ENCODE results near the gene MRO. TPM values are rescaled to one million over a fixed set of nuclear protein-coding genes. Genes with fewer than 3 reads are reported as not detected.
"Not testable (repeated sequence)": the region's sequence is repeated elsewhere in the genome, so short reads cannot be mapped to it uniquely, and the experiment has no call there.

The MRO gene
- total RNA-seq, 2 experiments from 2014 or later = not detected

GRCh38 chr18:50790241-50790640, 29.6 kb downstream of the MRO start:
- ATAC-seq = no peak
- Mint-ChIP-seq H3K4me3 (no peak overlapping the region), H3K36me3 (ENCODE audit: low read depth) (no peaks in the 10 kb centered on the region), H3K9me3 (ENCODE audit: low read depth) (no peaks in the 10 kb centered on the region), H3K27ac (no peak overlapping the region), H3K27me3 (peaks cover 4% of the 10 kb centered on the region), H3K4me1 (no peaks in the 10 kb centered on the region)
- ChIA-PET POLR2A (no interaction called here), CTCF (no interaction called here)
- no peak for DNase-seq
- intact Hi-C loops (cut with DNase I, micrococcal nuclease) = no loop called here

- Mint-ChIP-seq H3K27me3 (no peaks in the 10 kb centered on the region), H3K4me3 (no peak overlapping the region), H3K9me3 (ENCODE audit: low read depth) (no peaks in the 10 kb centered on the region), H3K4me1 (no peaks in the 10 kb centered on the region), H3K27ac (no peak overlapping the region), H3K36me3 (ENCODE audit: low read depth) (no peaks in the 10 kb centered on the region)
- intact Hi-C loops (cut with DNase I, micrococcal nuclease) = no loop called here
- ChIA-PET POLR2A (no interaction called here), CTCF (interaction anchor here (0.6 kb wide), 2 partner anchors 206 to 1298 kb away, joined by 3 read pairs; no protein-coding TSS in a partner anchor)
- ATAC-seq (no peak), DNase-seq (no peak)
Observed at GRCh38 chr18:50788284-50788683, 31.5 kb downstream of the MRO start.

GRCh38 chr18:50786864-50787263, 33.0 kb downstream of the MRO start:
- intact Hi-C loops (cut with DNase I, micrococcal nuclease) = no loop called here
- H3K27ac Mint-ChIP-seq = no peak overlapping the region
- POLR2A ChIA-PET = no interaction called here

GRCh38 chr18:50783553-50783952, 36.3 kb downstream of the MRO start:
- intact Hi-C loops (cut with DNase I, micrococcal nuclease) = no loop called here
- CTCF ChIA-PET = no interaction called here
- Mint-ChIP-seq H3K9me3 (ENCODE audit: low read depth) (no peaks in the 10 kb centered on the region), H3K4me1 (no peaks in the 10 kb centered on the region), H3K27me3 (peaks cover 8% of the 10 kb centered on the region), H3K4me3 (no peak overlapping the region), H3K27ac (no peak overlapping the region), H3K36me3 (ENCODE audit: low read depth) (no peaks in the 10 kb centered on the region)
- POLR2A ChIA-PET = no interaction called here
- no peak for DNase-seq
- no peak for ATAC-seq

More at GRCh38 chr18:50786864-50787263, 33.0 kb downstream of the MRO start:
- no peak for ATAC-seq
- no peaks in the 10 kb centered on the region for H3K27me3 Mint-ChIP-seq
- H3K9me3 Mint-ChIP-seq (ENCODE audit: low read depth) = no peaks in the 10 kb centered on the region
- H3K4me1 Mint-ChIP-seq = no peaks in the 10 kb centered on the region
- no peaks in the 10 kb centered on the region for H3K36me3 Mint-ChIP-seq (ENCODE audit: low read depth)
- DNase-seq = no peak
- no peak overlapping the region for H3K4me3 Mint-ChIP-seq
- CTCF ChIA-PET = no interaction called here

- H3K4me1 Mint-ChIP-seq; CTCF ChIA-PET; DNase-seq; H3K9me3 Mint-ChIP-seq (ENCODE audit: low read depth); intact Hi-C loops (cut with DNase I, micrococcal nuclease); ATAC-seq; H3K4me3 Mint-ChIP-seq; POLR2A ChIA-PET; H3K27ac Mint-ChIP-seq; H3K36me3 Mint-ChIP-seq (ENCODE audit: low read depth): not testable (repeated sequence)
- peaks cover 15% of the 10 kb centered on the region for H3K27me3 Mint-ChIP-seq
Observed at GRCh38 chr18:50779021-50779420, 40.8 kb downstream of the MRO start.

GRCh38 chr18:50776383-50776782, 43.4 kb downstream of the MRO start:
- no peak overlapping the region for H3K27ac Mint-ChIP-seq
- H3K9me3 Mint-ChIP-seq (ENCODE audit: low read depth) = no peaks in the 10 kb centered on the region
- H3K36me3 Mint-ChIP-seq (ENCODE audit: low read depth) = no peaks in the 10 kb centered on the region
- peaks cover 20% of the 10 kb centered on the region for H3K27me3 Mint-ChIP-seq
- ATAC-seq (no peak), DNase-seq (no peak)
- ChIA-PET POLR2A (no interaction called here), CTCF (interaction anchor here (0.7 kb wide), 1 partner anchor 1074 kb away, joined by 3 read pairs; no protein-coding TSS in a partner anchor)
- no peak overlapping the region for H3K4me3 Mint-ChIP-seq
- intact Hi-C loops (cut with DNase I, micrococcal nuclease) = no loop called here
- H3K4me1 Mint-ChIP-seq = no peaks in the 10 kb centered on the region

- no peak for DNase-seq
- no peak for ATAC-seq
- Mint-ChIP-seq H3K4me3 (no peak overlapping the region), H3K36me3 (ENCODE audit: low read depth) (no peaks in the 10 kb centered on the region), H3K27ac (no peak overlapping the region), H3K4me1 (no peaks in the 10 kb centered on the region), H3K27me3 (peaks cover 21% of the 10 kb centered on the region), H3K9me3 (ENCODE audit: low read depth) (no peaks in the 10 kb centered on the region)
- CTCF ChIA-PET = no interaction called here
- intact Hi-C loops (cut with DNase I, micrococcal nuclease) = no loop called here
- POLR2A ChIA-PET = no interaction called here
Observed at GRCh38 chr18:50775726-50776125, 44.1 kb downstream of the MRO start.

GRCh38 chr18:50775207-50775606, 44.6 kb downstream of the MRO start:
- ChIA-PET POLR2A (no interaction called here), CTCF (no interaction called here)
- no peak for DNase-seq
- intact Hi-C loops (cut with DNase I, micrococcal nuclease) = no loop called here
- H3K4me3 Mint-ChIP-seq = no peak overlapping the region
- ATAC-seq = no peak
- no peaks in the 10 kb centered on the region for H3K36me3 Mint-ChIP-seq (ENCODE audit: low read depth)
- peaks cover 22% of the 10 kb centered on the region for H3K27me3 Mint-ChIP-seq
- no peaks in the 10 kb centered on the region for H3K4me1 Mint-ChIP-seq
- no peak overlapping the region for H3K27ac Mint-ChIP-seq
- no peaks in the 10 kb centered on the region for H3K9me3 Mint-ChIP-seq (ENCODE audit: low read depth)

- POLR2A ChIA-PET = no interaction called here
- H3K4me3 Mint-ChIP-seq = no peak overlapping the region
- peaks cover 28% of the 10 kb centered on the region for H3K9me3 Mint-ChIP-seq (ENCODE audit: low read depth)
- H3K4me1 Mint-ChIP-seq = no peaks in the 10 kb centered on the region
- peaks cover 2% of the 10 kb centered on the region for H3K36me3 Mint-ChIP-seq (ENCODE audit: low read depth)
- intact Hi-C loops (cut with DNase I, micrococcal nuclease) = no loop called here
- CTCF ChIA-PET = no interaction called here
- H3K27me3 Mint-ChIP-seq = peaks cover 29% of the 10 kb centered on the region
- ATAC-seq (no peak), DNase-seq (no peak)
- H3K27ac Mint-ChIP-seq = no peak overlapping the region
Observed at GRCh38 chr18:50769463-50769862, 50.4 kb downstream of the MRO start.

GRCh38 chr18:50757358-50757757, 62.5 kb downstream of the MRO start:
- no peaks in the 10 kb centered on the region for H3K9me3 Mint-ChIP-seq (ENCODE audit: low read depth)
- intact Hi-C loops (cut with DNase I, micrococcal nuclease) = no loop called here
- no peak for DNase-seq
- ATAC-seq = no peak
- CTCF ChIA-PET = no interaction called here
- H3K27ac Mint-ChIP-seq = no peak overlapping the region
- H3K4me3 Mint-ChIP-seq = no peak overlapping the region
- H3K36me3 Mint-ChIP-seq (ENCODE audit: low read depth) = no peaks in the 10 kb centered on the region
- POLR2A ChIA-PET = no interaction called here
- H3K27me3 Mint-ChIP-seq = peaks cover 18% of the 10 kb centered on the region
- no peaks in the 10 kb centered on the region for H3K4me1 Mint-ChIP-seq

GRCh38 chr18:50754297-50754696, 65.5 kb downstream of the MRO start:
- DNase-seq (no peak), ATAC-seq (no peak)
- H3K36me3 Mint-ChIP-seq (ENCODE audit: low read depth) = no peaks in the 10 kb centered on the region
- no peak overlapping the region for H3K27ac Mint-ChIP-seq
- H3K4me1 Mint-ChIP-seq = no peaks in the 10 kb centered on the region
- no peak overlapping the region for H3K4me3 Mint-ChIP-seq
- CTCF ChIA-PET = no interaction called here
- H3K27me3 Mint-ChIP-seq = peaks cover 19% of the 10 kb centered on the region
- intact Hi-C loops (cut with DNase I, micrococcal nuclease) = no loop called here
- POLR2A ChIA-PET = no interaction called here
- H3K9me3 Mint-ChIP-seq (ENCODE audit: low read depth) = no peaks in the 10 kb centered on the region

GRCh38 chr18:50753311-50753710, 66.5 kb downstream of the MRO start:
- CTCF ChIA-PET = no interaction called here
- no peaks in the 10 kb centered on the region for H3K4me1 Mint-ChIP-seq
- POLR2A ChIA-PET = no interaction called here
- H3K27me3 Mint-ChIP-seq = peaks cover 22% of the 10 kb centered on the region
- H3K27ac Mint-ChIP-seq = no peak overlapping the region
- no peak for ATAC-seq
- intact Hi-C loops (cut with DNase I, micrococcal nuclease) = no loop called here
- no peak overlapping the region for H3K4me3 Mint-ChIP-seq
- no peaks in the 10 kb centered on the region for H3K36me3 Mint-ChIP-seq (ENCODE audit: low read depth)
- no peaks in the 10 kb centered on the region for H3K9me3 Mint-ChIP-seq (ENCODE audit: low read depth)
- DNase-seq = no peak

- Mint-ChIP-seq H3K27ac (no peak overlapping the region), H3K36me3 (ENCODE audit: low read depth) (no peaks in the 10 kb centered on the region), H3K4me3 (no peak overlapping the region), H3K4me1 (no peaks in the 10 kb centered on the region), H3K27me3 (peaks cover 22% of the 10 kb centered on the region), H3K9me3 (ENCODE audit: low read depth) (no peaks in the 10 kb centered on the region)
- intact Hi-C loops (cut with DNase I, micrococcal nuclease) = no loop called here
- DNase-seq (no peak), ATAC-seq (no peak)
- POLR2A ChIA-PET = no interaction called here
- CTCF ChIA-PET = interaction anchor here (0.5 to 0.6 kb wide), 2 partner anchors 12 to 301 kb away, joined by 3 read pairs; no protein-coding TSS in a partner anchor
Observed at GRCh38 chr18:50751947-50752346, 67.9 kb downstream of the MRO start.
